Cerebellar cortex (tissue), 1 donor: Measurements from ENCODE around the gene FREY1.

Source experiments
- DNase-seq: peaks from one replicate; pipeline ENCODE4 v3.0.0-alpha.2; 2015; ENCODE audit warnings: low spot score

The FREY1 gene

DNA sequence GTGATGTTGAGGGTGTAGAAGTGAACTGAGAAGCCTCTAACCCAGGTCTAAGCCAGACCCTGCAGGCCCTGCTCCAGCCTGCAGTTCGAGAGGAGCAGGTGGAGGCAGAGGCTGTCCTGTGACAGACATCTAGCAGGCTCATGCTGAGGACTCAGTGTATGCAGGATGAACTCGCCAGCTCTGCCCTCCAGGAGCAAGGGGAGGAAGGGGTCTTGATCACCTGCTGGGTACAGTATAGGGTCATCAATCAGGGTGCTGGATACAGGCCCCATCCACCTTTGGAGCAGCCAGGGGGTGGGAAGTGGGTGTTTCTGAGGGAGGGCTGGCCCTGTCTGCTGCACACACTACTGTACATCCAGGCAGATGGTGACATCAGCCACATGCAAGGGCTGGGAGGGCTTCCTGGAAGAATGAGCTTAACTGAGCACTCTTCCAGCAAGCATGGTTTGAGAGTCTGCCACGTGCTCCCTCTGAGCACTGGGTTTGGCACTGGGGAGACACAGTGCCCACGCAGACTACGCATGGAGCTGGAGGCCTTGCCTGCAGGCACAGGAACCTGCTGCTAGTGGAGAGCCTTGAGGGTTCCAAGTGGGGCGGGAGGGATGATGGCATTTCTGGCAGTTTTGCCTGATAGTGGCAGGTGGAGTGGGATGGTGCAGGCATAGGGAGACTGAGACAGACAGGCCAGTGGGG lies 12.4 kb downstream of the FREY1 start:
- peak; percentile 43 for DNase-seq

GRCh38 chr11:45892856-45893255 lies 14.2 kb downstream of the FREY1 start:
- DNase-seq, result no peak

- DNase-seq, result peak; percentile 38
Observed at GRCh38 chr11:45890886-45891550, 16.1 kb downstream of the FREY1 start.

GRCh38 chr11:45889966-45890365 lies 17.1 kb downstream of the FREY1 start:
- no peak for DNase-seq

- no peak for DNase-seq
Observed at GRCh38 chr11:45889555-45889954, 17.5 kb downstream of the FREY1 start.

- DNase-seq, result no peak
Observed at GRCh38 chr11:45887587-45887986, 19.5 kb downstream of the FREY1 start.

- no peak for DNase-seq
Observed at GRCh38 chr11:45886816-45887520, 20.1 kb downstream of the FREY1 start.

GRCh38 chr11:45885921-45886721 lies 20.9 kb downstream of the FREY1 start:
- DNase-seq, result peak; percentile 43

DNA sequence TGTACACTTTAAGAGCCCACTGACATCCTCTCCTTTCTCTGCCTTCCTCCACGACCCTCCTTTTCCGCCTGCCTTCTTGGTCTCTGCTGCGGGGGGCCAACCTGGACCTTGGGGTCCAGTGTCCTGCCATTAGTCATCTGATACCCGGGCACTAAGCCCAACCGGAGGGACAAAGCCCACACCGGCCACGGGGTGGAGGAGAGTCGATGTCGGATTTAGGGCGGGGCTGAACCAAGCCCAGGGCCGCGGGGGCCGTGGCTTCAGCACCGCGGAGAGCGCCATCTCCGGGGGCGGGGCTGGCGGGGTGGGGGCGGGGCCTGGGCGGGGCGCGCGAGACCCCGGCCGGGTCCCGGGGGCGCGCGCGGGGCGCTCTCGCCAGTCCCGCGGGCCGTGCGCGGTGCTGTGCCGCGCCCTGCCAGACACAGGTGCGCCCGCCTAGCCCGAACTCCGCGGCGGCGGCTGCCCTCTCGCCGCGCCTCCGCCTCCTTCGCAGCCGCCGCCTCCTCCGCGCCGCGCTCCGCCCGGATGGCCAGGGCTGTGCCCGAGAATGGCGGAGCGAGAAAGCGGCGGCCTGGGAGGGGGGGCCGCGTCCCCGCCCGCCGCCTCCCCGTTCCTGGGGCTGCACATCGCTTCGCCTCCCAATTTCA lies 21.7 kb downstream of the FREY1 start, which contains the start of gene MAPK8IP1:
MAPK8IP1 (plus strand) TSS at position 378 of the 647 bp plus-strand sequence; CDS start at position 548, 170 bp downstream.
- peak; percentile 69 for DNase-seq

DNA sequence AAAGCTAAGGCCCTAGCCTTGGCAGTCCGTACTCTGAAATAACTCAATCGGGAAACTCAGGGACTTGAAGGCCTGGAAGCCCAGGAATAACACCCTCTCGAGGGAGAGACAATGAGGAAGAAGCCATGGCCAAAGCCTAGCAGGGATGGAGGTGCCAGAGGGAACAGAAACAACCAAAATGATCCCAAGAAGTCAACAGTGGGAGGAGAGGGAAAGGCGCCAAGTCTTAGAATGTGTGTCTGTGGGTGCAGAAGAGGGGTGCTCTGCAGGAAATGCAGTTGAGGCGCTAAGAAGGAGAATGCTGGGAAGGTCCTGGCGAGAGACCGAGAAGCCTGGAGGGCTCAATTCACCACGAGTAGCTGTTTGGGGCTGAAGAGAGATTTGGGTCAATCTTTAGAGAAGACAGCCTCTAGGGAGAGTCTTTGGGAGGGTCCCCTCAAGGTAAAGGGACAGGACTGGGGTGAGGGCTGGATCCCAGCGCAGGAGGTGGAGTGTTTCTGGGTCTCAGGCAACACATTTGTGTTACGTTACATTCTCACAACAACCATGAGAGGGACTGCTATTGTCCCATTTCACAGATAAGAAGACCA lies 22.4 kb downstream of the FREY1 start:
- no peak for DNase-seq

DNA sequence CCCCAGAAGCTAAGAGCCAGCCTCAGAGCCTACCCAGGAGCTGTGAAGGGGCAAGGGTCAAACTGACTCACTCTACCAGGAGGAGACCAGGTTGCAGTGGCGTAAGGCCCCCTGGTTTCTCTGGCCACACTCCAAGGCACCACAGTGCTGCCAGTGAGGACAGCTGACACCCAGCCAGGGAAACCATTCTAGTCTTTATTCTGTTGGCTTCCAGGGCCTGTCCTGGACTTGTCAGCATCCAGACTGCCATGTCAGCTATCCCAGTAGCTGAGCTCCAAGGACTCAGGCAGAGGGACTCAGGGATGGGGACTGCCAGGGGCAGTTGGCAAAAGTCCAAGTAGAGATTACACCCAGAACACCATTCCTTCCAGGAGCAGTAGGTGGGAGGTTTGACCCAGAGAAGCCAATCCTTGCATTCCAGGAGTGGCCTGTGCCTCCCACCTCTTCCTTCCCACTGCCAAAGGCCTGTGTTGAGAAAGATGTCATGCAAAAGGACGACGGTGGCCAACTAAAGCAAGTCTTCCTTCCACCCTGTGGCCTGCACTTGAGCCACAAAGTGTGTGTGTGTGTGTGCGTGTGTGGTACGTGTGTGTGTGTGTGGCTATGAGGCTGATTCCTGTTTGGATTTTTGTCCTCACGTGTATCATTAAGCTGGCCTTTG lies 25.2 kb downstream of the FREY1 start:
- peak; percentile 63 for DNase-seq

GRCh38 chr11:45880772-45881570 lies 26.1 kb downstream of the FREY1 start:
- peak; percentile 96 for DNase-seq

GRCh38 chr11:45879803-45880686 lies 27.0 kb downstream of the FREY1 start:
- DNase-seq, result no peak

- no peak for DNase-seq
Observed at GRCh38 chr11:45877845-45878244, 29.2 kb downstream of the FREY1 start.

DNA sequence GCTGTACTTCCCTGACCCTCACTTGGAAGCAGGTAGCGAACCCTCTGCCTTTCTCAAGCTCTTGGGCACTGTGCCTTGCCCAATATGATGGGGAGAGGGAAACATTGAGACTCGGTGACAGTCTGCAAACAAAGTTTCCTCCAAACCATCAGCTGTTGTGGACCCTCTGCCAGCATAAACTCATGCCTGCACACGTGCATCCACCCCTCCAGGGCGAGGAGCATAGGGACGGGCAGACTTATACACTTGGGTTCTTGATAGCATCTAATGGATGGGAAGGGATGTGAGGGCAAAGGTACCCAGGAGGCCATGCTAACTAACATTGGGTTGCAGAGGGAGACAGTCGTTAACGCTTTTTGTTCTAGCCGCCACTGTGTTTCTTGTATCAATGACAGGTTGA lies 29.9 kb downstream of the FREY1 start:
- no peak for DNase-seq

DNA sequence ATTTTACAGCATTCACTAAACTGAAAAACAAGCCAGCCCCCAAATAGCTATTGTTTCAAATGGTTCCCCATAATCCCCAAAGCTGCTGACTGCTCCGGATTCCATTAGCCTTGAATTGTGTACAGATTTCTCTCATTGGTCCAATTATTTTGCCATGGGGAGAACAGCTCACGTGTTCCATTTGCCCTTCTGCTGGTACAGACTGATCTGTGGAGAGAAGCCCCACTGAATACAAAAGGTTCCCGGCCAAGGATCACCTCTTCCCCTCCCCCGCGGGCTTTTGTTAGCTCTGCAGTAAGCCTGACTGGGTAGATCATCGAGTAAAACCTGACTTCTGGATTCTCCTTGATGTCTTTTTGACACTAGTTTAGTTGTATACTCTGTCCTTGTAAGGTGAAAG lies 30.7 kb downstream of the FREY1 start:
- peak; percentile 84 for DNase-seq

DNA sequence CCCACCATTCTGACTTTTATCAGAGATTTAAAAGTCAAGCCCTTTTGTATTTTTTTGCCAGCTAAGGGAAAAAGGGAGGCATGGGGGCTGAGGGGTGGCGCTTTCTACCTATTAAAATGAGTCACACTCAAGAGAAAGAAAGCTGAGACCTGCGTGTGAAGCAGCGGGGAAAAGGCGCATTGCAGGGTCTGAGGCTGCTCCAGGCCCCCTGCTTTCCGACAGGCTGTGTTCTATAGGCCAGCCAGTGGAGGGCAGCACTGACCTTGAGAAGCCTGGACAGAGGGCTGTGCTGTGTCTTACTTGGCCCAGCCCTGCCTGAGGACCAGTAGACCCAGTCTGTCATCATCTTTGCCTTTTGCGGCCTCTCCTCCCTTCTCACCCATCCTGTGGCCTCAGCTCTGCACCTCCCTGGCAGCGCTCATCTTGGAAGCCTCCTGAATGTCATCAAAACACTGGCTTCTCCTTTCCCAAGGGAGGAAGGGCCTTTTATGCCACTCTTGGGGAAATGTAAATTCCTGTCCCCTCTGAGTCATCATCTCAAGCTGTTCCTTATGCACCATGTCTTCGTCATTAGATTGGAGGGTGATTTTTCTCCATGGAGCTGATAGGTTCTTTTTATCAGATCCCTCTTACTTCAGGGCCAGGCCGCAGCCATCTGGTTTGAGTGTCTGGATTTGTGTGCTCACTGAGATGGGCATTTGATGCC lies 34.3 kb downstream of the FREY1 start:
- peak; percentile 92 for DNase-seq

DNA sequence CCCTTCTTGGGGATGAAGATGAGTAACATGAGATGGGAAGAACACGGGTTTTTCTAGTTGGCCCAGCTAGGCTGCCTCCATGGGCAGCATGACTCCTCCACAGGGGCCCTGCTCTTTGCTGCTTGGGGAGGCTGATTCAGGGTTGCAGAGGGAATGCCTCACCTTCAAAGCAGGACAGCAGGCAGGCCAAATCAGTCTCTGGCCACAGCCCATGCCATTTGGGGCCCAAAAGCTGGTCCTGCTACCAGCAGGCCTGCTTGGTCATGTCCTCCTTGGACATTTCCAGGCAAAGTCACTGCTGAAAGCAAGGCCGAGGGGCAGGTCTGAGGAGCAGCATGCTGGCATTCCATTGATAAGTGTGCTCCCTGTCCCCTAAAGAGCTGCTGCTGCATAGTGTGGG lies 35.4 kb downstream of the FREY1 start:
- no peak for DNase-seq
